ENCODE data around the gene PDE4C. TPM values are rescaled to one million over a fixed set of nuclear protein-coding genes. Genes with fewer than 3 reads are reported as not detected.

PDE4C gene
- total RNA-seq, 1 donor from 2014 or later = 1.4 TPM

GRCh38 chr19:18252370-18252717, 26.1 kb upstream of the PDE4C start:
- H3K27me3 Mint-ChIP-seq (ENCODE audit: low read depth) = peaks cover 30% of the 10 kb centered on the region
- TF ChIP-seq CTCF (IDR thresholded peaks at IDR 0.05; ENCODE audit: unreplicated experiment) = no peak
- H3K4me3 Mint-ChIP-seq = no peak overlapping the region
- no peaks in the 10 kb centered on the region for H3K9me3 Mint-ChIP-seq
- H3K36me3 Mint-ChIP-seq = peaks cover 3% of the 10 kb centered on the region
- peaks cover 1% of the 10 kb centered on the region for H3K4me1 Mint-ChIP-seq
- no peak overlapping the region for H3K27ac Mint-ChIP-seq
- DNase-seq (ENCODE audit: low spot score in 2 of 2, unreplicated experiment in 2 of 2) = no peak

GRCh38 chr19:18251587-18252369, 25.5 kb upstream of the PDE4C start:
- Mint-ChIP-seq H3K9me3 (no peaks in the 10 kb centered on the region), H3K4me3 (no peak overlapping the region), H3K27me3 (ENCODE audit: low read depth) (peaks cover 30% of the 10 kb centered on the region), H3K36me3 (peaks cover 1% of the 10 kb centered on the region), H3K4me1 (peaks cover 1% of the 10 kb centered on the region), H3K27ac (no peak overlapping the region)
- peak; percentile 97 for TF ChIP-seq CTCF (IDR thresholded peaks at IDR 0.05; ENCODE audit: unreplicated experiment)
- DNase-seq (ENCODE audit: low spot score in 2 of 2, unreplicated experiment in 2 of 2) = peak in 1 of 2 experiments; percentile 89

- peaks cover 1% of the 10 kb centered on the region for H3K4me1 Mint-ChIP-seq
- no peaks in the 10 kb centered on the region for H3K36me3 Mint-ChIP-seq
- TF ChIP-seq CTCF (IDR thresholded peaks at IDR 0.05; ENCODE audit: unreplicated experiment) = no peak
- peaks cover 26% of the 10 kb centered on the region for H3K27me3 Mint-ChIP-seq (ENCODE audit: low read depth)
- H3K4me3 Mint-ChIP-seq = no peak overlapping the region
- H3K27ac Mint-ChIP-seq = no peak overlapping the region
- no peak for DNase-seq (ENCODE audit: low spot score in 2 of 2, unreplicated experiment in 2 of 2)
- H3K9me3 Mint-ChIP-seq = no peaks in the 10 kb centered on the region
Measured at GRCh38 chr19:18249834-18250233, 23.6 kb upstream of the PDE4C start.

GRCh38 chr19:18245297-18245696, 19.1 kb upstream of the PDE4C start:
- Mint-ChIP-seq H3K4me1 (peaks cover 1% of the 10 kb centered on the region), H3K4me3 (no peak overlapping the region), H3K9me3 (no peaks in the 10 kb centered on the region), H3K27me3 (ENCODE audit: low read depth) (peaks cover 12% of the 10 kb centered on the region), H3K36me3 (no peaks in the 10 kb centered on the region), H3K27ac (no peak overlapping the region)
- no peak for DNase-seq (ENCODE audit: low spot score in 2 of 2, unreplicated experiment in 2 of 2)
- no peak for TF ChIP-seq CTCF (IDR thresholded peaks at IDR 0.05; ENCODE audit: unreplicated experiment)

- no peak for DNase-seq (ENCODE audit: low spot score in 2 of 2, unreplicated experiment in 2 of 2)
- H3K27me3 Mint-ChIP-seq (ENCODE audit: low read depth) = peaks cover 43% of the 10 kb centered on the region
Measured at GRCh38 chr19:18239303-18239702, 13.1 kb upstream of the PDE4C start.

More at GRCh38 chr19:18239303-18239702, 13.1 kb upstream of the PDE4C start:
- Mint-ChIP-seq H3K9me3 (no peaks in the 10 kb centered on the region), H3K36me3 (no peaks in the 10 kb centered on the region), H3K4me1 (no peaks in the 10 kb centered on the region), H3K4me3 (no peak overlapping the region), H3K27ac (no peak overlapping the region)
- no peak for TF ChIP-seq CTCF (IDR thresholded peaks at IDR 0.05; ENCODE audit: unreplicated experiment)

Data from mesothelial cell of epicardium (in vitro differentiated cells).